ENCODE results near the gene VPS13A. TPM values are rescaled to one million over a fixed set of nuclear protein-coding genes. Genes with fewer than 3 reads are reported as not detected.

Gene VPS13A
- total RNA-seq, 2 experiments from 2014 or later, result 34.4 to 37.0 TPM

DNA sequence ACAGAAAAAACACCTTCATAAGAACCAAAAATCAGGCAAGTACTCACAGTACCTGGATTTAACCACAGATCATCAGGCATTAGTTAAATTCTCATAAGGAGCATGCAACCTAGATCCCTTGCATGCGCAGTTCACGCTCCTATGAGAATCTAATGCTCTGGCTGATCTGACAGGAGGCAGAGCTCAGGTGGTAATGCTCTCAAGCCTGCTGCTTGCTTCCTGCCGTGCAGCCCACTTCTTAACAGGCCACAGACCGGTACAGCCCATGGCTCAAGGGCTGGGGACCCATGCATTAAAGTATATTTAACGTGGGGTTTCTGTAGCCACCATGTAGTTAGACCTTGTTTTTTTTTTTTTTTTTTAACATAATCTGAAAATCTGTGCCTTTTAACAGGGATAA, 147.7 kb downstream of the VPS13A start:
- Mint-ChIP-seq H3K27ac (no peak overlapping the region), H3K36me3 (ENCODE audit: low read depth) (peaks cover 42% of the 10 kb centered on the region), H3K9me3 (no peaks in the 10 kb centered on the region), H3K4me3 (no peak overlapping the region), H3K4me1 (ENCODE audit: low read depth) (peaks cover 13% of the 10 kb centered on the region), H3K27me3 (no peaks in the 10 kb centered on the region)
- no peak for ATAC-seq
- DNase-seq, result no peak
- intact Hi-C loops (cut with micrococcal nuclease), result no loop called here
- ChIA-PET CTCF (no interaction called here), POLR2A (no interaction called here)
- TF ChIP-seq CTCF (IDR thresholded peaks at IDR 0.05), result no peak

- no peak overlapping the region for H3K27ac Mint-ChIP-seq
- POLR2A ChIA-PET, result no interaction called here
- ATAC-seq, result no peak
- H3K4me1 Mint-ChIP-seq (ENCODE audit: low read depth), result peaks cover 9% of the 10 kb centered on the region
- H3K36me3 Mint-ChIP-seq (ENCODE audit: low read depth), result peaks cover 34% of the 10 kb centered on the region
- TF ChIP-seq CTCF (IDR thresholded peaks at IDR 0.05), result no peak
- CTCF ChIA-PET, result no interaction called here
- H3K9me3 Mint-ChIP-seq, result no peaks in the 10 kb centered on the region
- DNase-seq, result no peak
- no peaks in the 10 kb centered on the region for H3K27me3 Mint-ChIP-seq
- H3K4me3 Mint-ChIP-seq, result no peak overlapping the region
- intact Hi-C loops (cut with micrococcal nuclease), result no loop called here
Measured at GRCh38 chr9:77328102-77328501, 150.8 kb downstream of the VPS13A start.

GRCh38 chr9:77370064-77370463, 192.7 kb downstream of the VPS13A start:
- H3K4me3 Mint-ChIP-seq, result no peak overlapping the region
- no peak overlapping the region for H3K27ac Mint-ChIP-seq
- H3K36me3 Mint-ChIP-seq (ENCODE audit: low read depth), result peaks cover 34% of the 10 kb centered on the region
- CTCF ChIA-PET, result no interaction called here
- DNase-seq, result no peak
- no peaks in the 10 kb centered on the region for H3K27me3 Mint-ChIP-seq
- TF ChIP-seq CTCF (IDR thresholded peaks at IDR 0.05), result no peak
- POLR2A ChIA-PET, result no interaction called here
- no peaks in the 10 kb centered on the region for H3K4me1 Mint-ChIP-seq (ENCODE audit: low read depth)
- ATAC-seq, result no peak
- intact Hi-C loops (cut with micrococcal nuclease), result no loop called here
- H3K9me3 Mint-ChIP-seq, result peaks cover 3% of the 10 kb centered on the region

- H3K27ac Mint-ChIP-seq, result no peak overlapping the region
- H3K4me1 Mint-ChIP-seq (ENCODE audit: low read depth), result no peaks in the 10 kb centered on the region
- no peak for TF ChIP-seq CTCF (IDR thresholded peaks at IDR 0.05)
- H3K9me3 Mint-ChIP-seq, result peaks cover 3% of the 10 kb centered on the region
- peaks cover 31% of the 10 kb centered on the region for H3K36me3 Mint-ChIP-seq (ENCODE audit: low read depth)
- ChIA-PET CTCF (interaction anchor here (1.8 kb wide), 1 partner anchor 83 kb away, joined by 6 read pairs; no protein-coding TSS in a partner anchor), POLR2A (no interaction called here)
- no peak for ATAC-seq
- H3K4me3 Mint-ChIP-seq, result no peak overlapping the region
- H3K27me3 Mint-ChIP-seq, result no peaks in the 10 kb centered on the region
- DNase-seq, result no peak
- intact Hi-C loops (cut with micrococcal nuclease), result no loop called here
Measured at GRCh38 chr9:77374266-77374665, 196.9 kb downstream of the VPS13A start.

GRCh38 chr9:77375956-77376532, 198.7 kb downstream of the VPS13A start:
- H3K9me3 Mint-ChIP-seq, result peaks cover 3% of the 10 kb centered on the region
- POLR2A ChIA-PET, result interaction anchor here (0.7 kb wide), 1 partner anchor 66 kb away, joined by 3 read pairs; no protein-coding TSS in a partner anchor
- intact Hi-C loops (cut with micrococcal nuclease), result no loop called here

More at GRCh38 chr9:77375956-77376532, 198.7 kb downstream of the VPS13A start:
- H3K27me3 Mint-ChIP-seq, result no peaks in the 10 kb centered on the region
- no peak overlapping the region for H3K27ac Mint-ChIP-seq
- H3K4me1 Mint-ChIP-seq (ENCODE audit: low read depth), result no peaks in the 10 kb centered on the region
- no peak for DNase-seq
- TF ChIP-seq CTCF (IDR thresholded peaks at IDR 0.05), result no peak
- no peak overlapping the region for H3K4me3 Mint-ChIP-seq
- H3K36me3 Mint-ChIP-seq (ENCODE audit: low read depth), result peaks cover 17% of the 10 kb centered on the region
- ATAC-seq, result no peak
- CTCF ChIA-PET, result interaction anchor here (0.9 to 1.8 kb wide), 3 partner anchors 13 to 209 kb away, joined by 3 to 6 read pairs (median 5); no protein-coding TSS in a partner anchor

Measured in activated CD8-positive, alpha-beta T cell treated with anti-CD3 and anti-CD28 coated beads for 36 hours (primary cell).